HepG2 (cell line): Measurements from ENCODE around the gene MGST1.
"Not testable (repeated sequence)": the region's sequence is repeated elsewhere in the genome, so short reads cannot be mapped to it uniquely, and the experiment has no call there.

Experiments
- POLR2A ChIP-seq, 2 experiments: IDR thresholded peaks; 2 replicates each; pipeline ENCODE4 v1.6.1; 2011; ENCODE audit warnings: low read depth in 2 of 2, low read length in 2 of 2, mild to moderate bottlenecking in 1 of 2, moderate library complexity in 1 of 2; ENCODE audit not compliant: insufficient read depth in 1 of 2
- RXRA ChIP-seq: sonication (generic); formaldehyde crosslinking; IDR thresholded peaks from 2 replicates; pipeline ENCODE4 v1.5.1; 2020; ENCODE audit warnings: missing genetic modification reagents
- ZFX ChIP-seq: sonication (generic); formaldehyde crosslinking; IDR thresholded peaks from 2 replicates; pipeline ENCODE4 v1.4.0; 2020; ENCODE audit warnings: mild to moderate bottlenecking, low read depth, missing genetic modification reagents, moderate library complexity

DNA sequence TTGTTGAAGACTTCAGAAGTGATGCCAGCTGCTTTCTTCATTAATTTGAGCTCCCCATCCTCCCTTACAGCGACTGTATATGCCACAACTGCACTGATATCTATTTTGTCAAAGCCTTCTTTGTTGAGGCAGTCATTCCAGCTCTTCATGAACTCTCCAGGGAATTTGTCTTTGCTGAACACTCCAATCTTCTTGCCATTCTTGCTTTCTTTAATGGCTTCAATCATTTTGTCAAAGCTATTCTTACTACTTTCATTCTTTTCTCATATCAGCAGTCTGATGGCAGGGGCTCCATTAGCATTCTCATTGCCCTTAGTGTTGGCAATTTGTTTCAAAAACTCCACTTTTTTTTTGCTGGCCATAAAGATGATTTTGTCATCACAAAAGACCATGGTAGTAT is 54.4 kb downstream of the MGST1 start:
- not testable (repeated sequence) for TF ChIP-seq POLR2A (IDR thresholded peaks at IDR 0.05; ENCODE audit: insufficient read depth in 1 of 2, low read depth in 2 of 2, low read length in 2 of 2); RXRA (CRISPR knock-in tag); ZFX (CRISPR knock-in tag)
